Measurements from ENCODE around the gene CAPZB. TPM values are rescaled to one million over a fixed set of nuclear protein-coding genes. Genes with fewer than 3 reads are reported as not detected.

The CAPZB gene
- total and polyA plus RNA-seq, 2 experiments from 2014 or later, result 229 to 494 TPM

DNA sequence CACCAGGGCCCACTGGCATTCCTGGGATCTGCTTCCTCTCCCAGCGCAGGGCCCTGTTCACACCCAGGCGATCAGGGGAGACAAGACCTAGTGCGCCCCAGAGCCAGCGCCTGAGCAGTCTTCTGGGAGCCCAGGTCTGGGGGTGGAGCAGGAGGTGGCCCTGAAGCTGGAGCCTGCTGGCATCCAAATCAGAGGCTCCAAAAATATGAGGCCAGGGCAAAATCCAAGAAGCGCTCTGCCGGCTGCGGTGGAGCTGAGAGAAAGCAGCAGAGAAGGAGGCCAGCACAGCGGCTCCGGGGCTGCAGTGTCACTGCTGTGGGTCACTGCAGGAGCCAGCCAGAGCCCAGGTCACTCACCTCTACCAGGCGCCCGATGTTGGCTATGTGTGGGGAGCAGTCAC is 140.5 kb downstream of the CAPZB start:
- no peak for DNase-seq

DNA sequence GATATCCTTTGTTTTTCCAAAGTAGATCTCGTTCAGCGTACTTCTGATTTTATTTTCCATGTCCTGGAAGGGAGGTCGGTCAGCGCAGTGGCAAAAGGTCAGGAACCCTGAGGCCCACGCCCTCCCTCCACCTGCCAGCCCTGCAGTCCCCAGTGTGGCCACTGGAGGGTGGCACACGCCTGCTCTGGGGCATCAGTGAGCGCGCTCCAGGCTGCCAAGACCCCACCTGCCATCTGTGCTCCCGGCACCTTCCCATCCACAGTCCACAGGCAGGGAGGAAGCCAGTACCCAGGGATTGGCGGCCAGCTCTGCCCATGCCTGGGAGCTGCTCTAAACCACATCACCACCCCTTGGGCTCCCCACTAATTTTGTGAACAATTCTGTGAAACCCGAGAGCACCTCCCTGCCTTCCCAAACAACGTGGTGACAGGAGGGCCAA is 140.9 kb downstream of the CAPZB start:
- H3K36me3 ChIP-seq (ENCODE audit: low read depth), result peaks cover 6% of the 10 kb centered on the region; the same call in 1 of the 2 replicates
- H3K9me2 ChIP-seq (ENCODE audit: insufficient read depth), result no peaks in the 10 kb centered on the region
- WGBS, 2 experiments (ENCODE audit: low coverage in 1 of 2, low lambda C conversion rate in 2 of 2, missing lambda C conversion rate in 2 of 2), result 58 to 65% methylated on average over 11 to 12 of the region's 12 CpGs
- H3K9me3 ChIP-seq (ENCODE audit: low read depth), result no peaks in the 10 kb centered on the region
- DNase-seq, result peak; percentile 64
- no peaks in the 10 kb centered on the region for H4K20me1 ChIP-seq (ENCODE audit: insufficient read depth)
- H3K4me2 ChIP-seq (ENCODE audit: unreplicated experiment), result no peak overlapping the region
- H3K27me3 ChIP-seq (replicated peaks; ENCODE audit: insufficient read depth), result no peaks in the 10 kb centered on the region
- no peaks in the 10 kb centered on the region for H3K4me1 ChIP-seq (ENCODE audit: insufficient read depth)
- no peaks in the 10 kb centered on the region for H3F3A ChIP-seq (ENCODE audit: insufficient read depth)
- H2AFZ ChIP-seq, result no peak overlapping the region
- H3K79me2 ChIP-seq (ENCODE audit: insufficient read depth), result peaks cover 23% of the 10 kb centered on the region
- no peak overlapping the region for H3K27ac ChIP-seq
- no peak overlapping the region for H3K9ac ChIP-seq
- no peak overlapping the region for H3K4me3 ChIP-seq
- in situ Hi-C loops (cut with MboI), result no loop called here
- TF ChIP-seq EZH2 (IDR thresholded peaks at IDR 0.05; ENCODE audit: insufficient read depth, poor library complexity, severe bottlenecking), result no peak
- TF ChIP-seq EZH2phosphoT487 (IDR thresholded peaks at IDR 0.05; ENCODE audit: insufficient read depth, low read depth), result no peak

More for the DNA sequence above, 140.5 kb downstream of the CAPZB start:
- Histone ChIP-seq H3K79me2 (ENCODE audit: insufficient read depth) (peaks cover 23% of the 10 kb centered on the region), H3K9me3 (ENCODE audit: low read depth) (no peaks in the 10 kb centered on the region), H3K9me2 (ENCODE audit: insufficient read depth) (no peaks in the 10 kb centered on the region), H4K20me1 (ENCODE audit: insufficient read depth) (no peaks in the 10 kb centered on the region), H2AFZ (no peak overlapping the region), H3K27ac (no peak overlapping the region), H3K36me3 (ENCODE audit: low read depth) (peaks cover 6% of the 10 kb centered on the region; the same call in 1 of the 2 replicates), H3K4me3 (no peak overlapping the region), H3K4me2 (ENCODE audit: unreplicated experiment) (no peak overlapping the region), H3K9ac (no peak overlapping the region), H3K27me3 (replicated peaks; ENCODE audit: insufficient read depth) (no peaks in the 10 kb centered on the region), H3K4me1 (ENCODE audit: insufficient read depth) (no peaks in the 10 kb centered on the region), H3F3A (ENCODE audit: insufficient read depth) (no peaks in the 10 kb centered on the region)
- TF ChIP-seq EZH2phosphoT487 (IDR thresholded peaks at IDR 0.05; ENCODE audit: insufficient read depth, low read depth) (no peak), EZH2 (IDR thresholded peaks at IDR 0.05; ENCODE audit: insufficient read depth, poor library complexity, severe bottlenecking) (no peak)
- in situ Hi-C loops (cut with MboI), result no loop called here
- WGBS, 2 experiments (ENCODE audit: low coverage in 1 of 2, low lambda C conversion rate in 2 of 2, missing lambda C conversion rate in 2 of 2), result 73 to 81% methylated on average over 11 of the region's 11 CpGs

DNA sequence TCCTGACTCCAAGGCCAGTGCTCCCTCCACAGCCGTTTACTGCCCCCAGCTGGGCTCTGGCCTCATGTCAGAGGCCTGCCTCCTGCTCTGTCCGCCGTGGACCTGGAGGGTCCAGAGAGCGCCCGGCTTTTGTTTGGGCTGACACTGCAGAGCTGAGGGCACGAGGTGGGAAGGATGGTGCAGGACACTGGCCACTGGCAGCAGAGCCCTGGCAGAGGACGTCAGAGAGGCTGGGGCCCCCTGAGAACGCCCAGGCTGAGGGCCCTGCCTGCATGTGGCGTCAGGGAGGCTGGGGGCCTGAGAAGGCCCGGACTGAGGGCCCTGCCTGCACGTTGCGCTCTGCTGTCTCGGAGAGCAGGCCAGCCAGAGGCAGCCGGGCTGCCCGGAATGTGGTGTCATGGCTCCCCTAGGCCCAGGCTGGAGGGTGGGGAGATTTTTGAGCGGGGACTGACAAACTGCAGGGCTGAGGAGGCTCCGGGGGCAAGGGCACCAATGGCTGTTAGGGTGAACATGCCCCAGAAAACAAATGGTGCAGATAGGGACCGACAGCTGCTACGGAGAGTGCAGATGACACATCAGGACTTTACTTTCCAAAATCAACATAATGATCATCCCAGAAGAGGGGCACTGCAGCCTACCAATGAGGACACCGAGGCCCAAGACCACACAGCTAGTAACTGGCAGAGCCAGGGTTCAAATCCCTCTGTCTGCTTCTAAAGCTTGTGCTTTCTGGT is 141.6 kb downstream of the CAPZB start:
- Histone ChIP-seq H3K36me3 (ENCODE audit: low read depth) (peaks cover 4% of the 10 kb centered on the region; the same call in 1 of the 2 replicates), H2AFZ (no peak overlapping the region), H3K9me2 (ENCODE audit: insufficient read depth) (no peaks in the 10 kb centered on the region), H4K20me1 (ENCODE audit: insufficient read depth) (no peaks in the 10 kb centered on the region), H3K79me2 (ENCODE audit: insufficient read depth) (peaks cover 23% of the 10 kb centered on the region), H3K4me2 (ENCODE audit: unreplicated experiment) (no peak overlapping the region), H3K9me3 (ENCODE audit: low read depth) (no peaks in the 10 kb centered on the region), H3K9ac (no peak overlapping the region), H3F3A (ENCODE audit: insufficient read depth) (no peaks in the 10 kb centered on the region), H3K27me3 (replicated peaks; ENCODE audit: insufficient read depth) (no peaks in the 10 kb centered on the region), H3K4me3 (no peak overlapping the region), H3K4me1 (ENCODE audit: insufficient read depth) (no peaks in the 10 kb centered on the region), H3K27ac (no peak overlapping the region)
- in situ Hi-C loops (cut with MboI), result no loop called here
- TF ChIP-seq EZH2 (IDR thresholded peaks at IDR 0.05; ENCODE audit: insufficient read depth, poor library complexity, severe bottlenecking) (no peak), EZH2phosphoT487 (IDR thresholded peaks at IDR 0.05; ENCODE audit: insufficient read depth, low read depth) (no peak)
- no peak for DNase-seq
- 83% methylated on average over 18 to 20 of the region's 20 CpGs for WGBS, 2 experiments (ENCODE audit: low coverage in 1 of 2, low lambda C conversion rate in 2 of 2, missing lambda C conversion rate in 2 of 2)

DNA sequence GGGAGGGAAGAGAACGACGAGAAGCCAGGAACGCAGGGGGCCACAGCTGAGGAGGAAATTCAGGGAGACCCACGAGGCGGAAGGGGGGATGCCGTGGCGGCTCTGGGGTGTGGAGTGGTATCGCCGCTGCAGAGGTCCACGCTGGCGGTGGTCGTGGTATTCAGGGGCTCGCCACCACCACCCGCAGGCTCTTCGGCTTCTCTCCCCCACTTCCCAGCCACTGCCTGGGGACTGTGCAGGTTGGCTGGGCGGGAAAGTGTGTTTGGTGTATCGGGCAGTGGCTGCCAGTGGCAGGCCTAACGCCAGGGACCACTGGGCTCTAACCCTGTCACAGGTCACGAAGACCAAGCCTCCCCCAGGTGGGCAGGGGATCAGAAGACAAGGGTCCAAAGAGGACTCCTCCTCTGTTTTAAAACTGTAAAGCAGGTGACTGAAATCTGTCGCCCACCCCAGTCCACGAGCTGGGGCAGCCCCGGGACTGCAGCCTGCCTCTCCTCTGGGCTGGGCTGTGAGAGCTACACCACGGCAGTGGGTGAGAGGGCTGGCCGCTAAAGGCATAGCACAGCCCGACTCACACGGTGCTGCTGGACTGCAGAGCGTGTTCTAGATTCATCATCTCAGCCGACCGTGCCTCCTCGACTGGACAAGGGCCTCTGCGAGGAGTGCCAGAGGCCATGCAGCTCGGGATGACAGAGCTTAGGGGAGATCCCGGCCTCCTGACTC is 142.3 kb downstream of the CAPZB start:
- WGBS, 2 experiments (ENCODE audit: low coverage in 1 of 2, low lambda C conversion rate in 2 of 2, missing lambda C conversion rate in 2 of 2), result 76 to 78% methylated on average over 29 to 33 of the region's 33 CpGs
- Histone ChIP-seq H3K36me3 (ENCODE audit: low read depth) (peaks cover 11% of the 10 kb centered on the region; the same call in 1 of the 2 replicates), H3K79me2 (ENCODE audit: insufficient read depth) (peaks cover 16% of the 10 kb centered on the region), H3K4me2 (ENCODE audit: unreplicated experiment) (no peak overlapping the region), H3K27me3 (replicated peaks; ENCODE audit: insufficient read depth) (no peaks in the 10 kb centered on the region), H3K4me3 (no peak overlapping the region), H2AFZ (no peak overlapping the region), H3F3A (ENCODE audit: insufficient read depth) (no peaks in the 10 kb centered on the region), H3K9ac (no peak overlapping the region), H3K27ac (no peak overlapping the region), H3K4me1 (ENCODE audit: insufficient read depth) (no peaks in the 10 kb centered on the region), H3K9me3 (ENCODE audit: low read depth) (no peaks in the 10 kb centered on the region), H3K9me2 (ENCODE audit: insufficient read depth) (no peaks in the 10 kb centered on the region), H4K20me1 (ENCODE audit: insufficient read depth) (no peaks in the 10 kb centered on the region)
- DNase-seq, result no peak
- TF ChIP-seq EZH2phosphoT487 (IDR thresholded peaks at IDR 0.05; ENCODE audit: insufficient read depth, low read depth) (no peak), EZH2 (IDR thresholded peaks at IDR 0.05; ENCODE audit: insufficient read depth, poor library complexity, severe bottlenecking) (no peak)
- in situ Hi-C loops (cut with MboI), result no loop called here
